ENCODE data around the gene SNX30.

SNX30 gene

GRCh38 chr9:112784020-112784785 is 33.6 kb downstream of the SNX30 start:
- DNase-seq = no peak

GRCh38 chr9:112785986-112786385 is 35.4 kb downstream of the SNX30 start:
- no peak for DNase-seq

DNA sequence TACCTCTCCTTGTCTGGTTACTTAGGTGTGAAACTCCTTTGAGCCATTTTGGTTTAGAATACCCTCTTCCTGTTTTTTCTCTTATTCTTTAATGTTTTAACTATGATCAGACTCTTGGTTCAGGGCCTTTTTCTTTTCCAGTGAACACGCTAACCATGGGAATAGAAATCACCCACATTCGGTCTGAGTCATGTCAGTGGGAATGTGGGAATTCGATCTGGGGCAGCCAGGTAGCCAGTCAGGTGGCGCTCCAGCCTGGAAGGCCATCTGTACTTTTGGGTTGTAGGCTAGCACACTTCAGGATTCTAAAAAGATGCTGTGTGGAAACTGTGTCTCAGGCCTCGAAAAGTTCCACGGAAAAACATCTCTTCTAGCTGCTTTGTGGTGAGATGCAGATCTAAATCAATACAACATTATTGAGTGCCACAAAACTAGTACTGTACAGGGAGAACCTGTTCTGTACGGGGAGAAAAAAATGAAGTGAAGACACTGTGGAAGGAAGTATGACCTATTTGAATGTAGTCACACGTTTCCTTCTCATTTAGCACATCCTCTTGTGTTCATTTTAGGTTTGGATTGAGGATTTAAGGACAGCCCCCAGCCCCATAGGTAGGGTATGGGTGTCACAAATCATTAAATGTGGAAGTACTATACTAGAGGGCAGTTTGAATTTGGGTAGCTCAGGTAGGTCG is 36.4 kb downstream of the SNX30 start:
- no peak for DNase-seq

DNA sequence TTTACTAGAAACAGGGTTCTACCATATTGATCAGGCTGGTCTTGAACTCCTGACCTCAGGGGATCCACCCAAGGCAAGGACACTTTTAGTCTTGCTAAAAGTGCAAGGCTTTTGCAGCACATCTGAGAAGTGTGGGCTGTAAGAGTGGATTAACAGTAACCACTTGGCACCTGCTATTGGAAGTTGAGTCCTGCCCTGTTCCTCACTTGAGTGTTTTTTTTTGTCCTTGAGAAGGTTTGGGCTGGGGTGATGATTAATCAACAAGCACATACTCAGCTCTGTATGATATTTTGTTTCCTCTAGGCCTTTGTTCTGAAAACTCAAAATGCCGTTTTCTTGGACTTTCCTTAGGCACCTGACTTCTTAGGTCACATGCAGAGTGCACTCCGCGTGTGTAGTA is 37.4 kb downstream of the SNX30 start:
- DNase-seq = no peak

- DNase-seq = no peak
These were observed 38.9 kb downstream of the SNX30 start for GRCh38 chr9:112789473-112789872.

DNA sequence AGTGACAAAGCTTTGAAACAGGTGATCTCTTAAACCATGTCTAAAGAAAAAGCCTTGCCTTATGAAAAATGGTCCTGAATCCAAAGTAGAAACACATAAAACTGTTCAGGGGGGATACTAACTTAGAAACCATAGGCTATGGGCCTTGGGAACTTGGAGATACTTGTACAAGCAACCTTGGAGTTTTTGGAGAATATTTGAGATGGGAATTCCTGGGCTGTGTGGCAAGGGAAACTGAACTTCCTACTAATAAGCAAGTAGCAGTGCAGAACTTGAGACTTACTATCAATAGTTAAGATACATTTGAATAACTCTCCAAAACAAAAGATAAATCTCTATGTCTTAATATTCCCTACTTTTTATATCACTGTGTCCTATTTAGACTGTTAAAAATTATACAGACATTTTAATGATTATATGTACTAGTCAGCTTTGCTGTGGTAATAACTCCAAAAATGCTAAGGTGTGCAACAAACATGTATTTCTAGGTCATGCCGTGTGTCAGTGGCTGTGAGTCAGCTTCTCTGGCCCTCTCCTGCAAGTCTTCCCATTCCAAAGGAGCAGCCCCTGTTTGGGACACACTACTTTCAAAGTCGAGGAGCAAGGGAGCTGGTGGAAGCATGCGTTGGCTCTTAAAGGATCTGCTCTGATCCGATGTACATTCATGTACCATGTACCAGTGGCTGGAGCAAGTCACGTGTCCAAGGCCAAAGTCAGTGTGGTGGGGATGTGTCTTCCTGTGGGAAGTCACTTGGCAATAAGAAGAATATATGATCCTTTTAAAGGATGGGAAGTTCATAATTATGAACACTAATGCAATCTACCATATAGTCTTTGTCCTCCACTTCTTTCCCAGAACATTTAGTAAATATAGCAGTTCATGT is 39.6 kb downstream of the SNX30 start:
- DNase-seq = no peak

DNA sequence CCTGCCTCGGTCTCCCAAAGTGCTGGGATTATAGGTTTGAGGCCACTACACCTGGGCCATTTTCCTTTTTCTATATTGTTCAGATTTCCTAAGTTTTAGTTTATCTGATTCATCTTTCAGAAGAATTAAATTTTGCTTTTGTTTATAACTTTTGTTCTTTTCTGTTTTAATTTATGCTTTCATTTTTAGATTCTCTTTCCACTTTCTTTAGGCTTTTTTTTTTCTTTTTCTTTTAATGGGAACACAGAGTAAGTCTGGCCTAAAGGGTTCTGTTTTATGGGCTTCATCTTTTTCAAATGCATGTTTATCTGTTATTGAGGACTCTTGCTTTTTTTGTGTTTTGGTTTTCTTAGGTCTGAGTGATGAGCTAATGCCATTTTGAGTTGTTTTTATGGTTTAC is 42.1 kb downstream of the SNX30 start:
- DNase-seq = no peak

- DNase-seq = peak; percentile 84
These were observed 42.8 kb downstream of the SNX30 start for GRCh38 chr9:112793213-112793810.

DNA sequence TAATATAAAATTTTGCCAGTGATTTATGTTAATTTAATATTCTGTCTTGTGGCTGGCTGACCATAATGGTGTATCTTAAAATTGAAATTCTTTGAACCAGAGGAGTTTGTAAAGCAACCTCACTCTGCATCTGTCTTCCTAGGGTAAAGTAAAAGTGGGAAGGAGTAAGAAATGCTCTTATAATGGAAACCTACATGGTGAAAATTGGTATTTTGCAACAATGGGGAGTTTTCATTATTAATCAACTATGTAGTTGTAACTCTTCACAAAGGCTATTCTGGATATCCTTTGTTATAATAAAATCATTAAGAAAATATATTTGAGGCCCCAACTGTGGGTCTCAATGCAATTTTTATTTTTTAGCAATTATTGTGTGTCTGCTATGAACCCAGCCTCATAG is 44.2 kb downstream of the SNX30 start:
- no peak for DNase-seq

DNA sequence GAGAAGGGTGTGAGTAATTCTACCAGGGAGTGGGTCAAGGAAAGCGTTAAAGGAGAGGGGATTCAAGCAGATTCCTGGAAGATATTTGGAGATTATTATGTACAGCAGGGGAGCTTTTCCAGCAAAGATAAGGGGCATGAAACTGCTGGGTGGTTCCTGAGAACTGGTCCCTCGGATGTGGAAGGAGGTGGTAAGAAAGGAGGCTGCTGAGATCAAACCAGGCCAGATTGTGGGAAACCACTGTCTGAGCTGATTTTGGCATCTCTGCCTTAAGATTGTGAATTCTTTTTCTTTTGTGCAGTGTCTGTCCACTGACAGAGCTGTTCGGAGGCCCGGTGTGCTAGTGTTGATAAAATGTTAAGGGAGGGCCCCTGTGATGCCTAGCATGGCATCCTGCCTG is 45.4 kb downstream of the SNX30 start:
- no peak for DNase-seq

DNA sequence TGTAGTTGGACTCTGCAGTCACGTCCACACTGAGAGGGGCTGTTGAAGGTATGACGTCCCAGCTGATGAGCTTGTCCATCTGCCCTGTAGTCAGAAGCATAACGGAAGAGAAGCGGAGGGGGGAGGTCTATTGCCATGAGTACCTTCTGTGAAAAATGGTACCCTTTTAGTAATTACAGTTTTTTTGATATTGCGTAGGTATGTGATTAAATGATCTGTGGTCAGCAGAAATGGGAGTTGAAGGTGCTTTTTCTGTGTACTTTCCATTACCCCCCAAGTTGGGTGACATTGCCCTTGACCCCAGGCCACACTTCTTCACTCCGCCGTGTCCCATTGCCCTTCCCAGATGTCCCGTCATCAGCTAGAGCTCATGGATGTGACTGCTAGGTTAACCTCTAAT is 45.9 kb downstream of the SNX30 start:
- DNase-seq = no peak

DNA sequence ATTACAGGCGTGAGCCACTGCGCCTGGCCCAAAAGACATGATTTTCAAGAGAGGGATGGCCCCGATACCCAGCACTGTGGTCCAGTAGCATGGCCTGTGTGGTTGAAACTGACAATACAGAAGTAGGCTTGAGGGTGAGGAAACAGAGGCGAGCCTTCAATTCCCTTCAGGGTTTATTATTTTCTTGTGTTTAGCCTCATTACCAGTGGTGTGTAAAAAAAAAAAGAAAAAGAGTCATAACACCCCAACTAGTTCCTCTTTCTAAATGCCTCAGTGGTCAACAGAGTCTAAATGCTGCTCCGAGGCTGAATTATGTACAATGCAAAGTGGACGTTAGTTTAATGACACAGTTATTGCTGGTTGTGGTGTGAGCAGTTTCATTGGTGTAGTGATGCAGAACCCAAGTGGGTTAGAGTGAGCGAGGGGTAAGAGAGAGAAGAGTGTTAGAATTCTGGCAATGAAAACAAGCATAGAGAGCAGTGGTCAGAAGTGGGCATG is 58.8 kb downstream of the SNX30 start:
- DNase-seq = no peak

DNA sequence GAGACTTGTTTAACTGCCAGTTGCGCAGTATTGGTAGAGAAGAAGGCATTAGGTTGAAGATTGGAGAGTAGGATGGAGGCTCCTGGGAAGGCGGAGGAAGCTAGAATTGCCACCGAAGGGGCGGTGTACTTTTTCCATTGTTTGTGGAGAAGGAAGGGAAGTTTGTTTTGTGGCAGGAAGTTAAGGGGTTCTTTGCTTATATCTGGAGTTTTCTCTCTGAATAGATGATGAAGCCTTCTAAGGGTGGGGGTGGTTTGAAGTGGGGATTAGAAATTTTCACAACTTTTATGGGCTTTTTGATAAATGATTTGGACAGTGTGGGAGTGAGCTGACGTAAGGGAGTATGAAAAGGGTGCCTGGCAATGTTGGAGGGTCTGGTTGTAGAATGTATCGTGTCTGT is 59.3 kb downstream of the SNX30 start:
- DNase-seq = no peak

DNA sequence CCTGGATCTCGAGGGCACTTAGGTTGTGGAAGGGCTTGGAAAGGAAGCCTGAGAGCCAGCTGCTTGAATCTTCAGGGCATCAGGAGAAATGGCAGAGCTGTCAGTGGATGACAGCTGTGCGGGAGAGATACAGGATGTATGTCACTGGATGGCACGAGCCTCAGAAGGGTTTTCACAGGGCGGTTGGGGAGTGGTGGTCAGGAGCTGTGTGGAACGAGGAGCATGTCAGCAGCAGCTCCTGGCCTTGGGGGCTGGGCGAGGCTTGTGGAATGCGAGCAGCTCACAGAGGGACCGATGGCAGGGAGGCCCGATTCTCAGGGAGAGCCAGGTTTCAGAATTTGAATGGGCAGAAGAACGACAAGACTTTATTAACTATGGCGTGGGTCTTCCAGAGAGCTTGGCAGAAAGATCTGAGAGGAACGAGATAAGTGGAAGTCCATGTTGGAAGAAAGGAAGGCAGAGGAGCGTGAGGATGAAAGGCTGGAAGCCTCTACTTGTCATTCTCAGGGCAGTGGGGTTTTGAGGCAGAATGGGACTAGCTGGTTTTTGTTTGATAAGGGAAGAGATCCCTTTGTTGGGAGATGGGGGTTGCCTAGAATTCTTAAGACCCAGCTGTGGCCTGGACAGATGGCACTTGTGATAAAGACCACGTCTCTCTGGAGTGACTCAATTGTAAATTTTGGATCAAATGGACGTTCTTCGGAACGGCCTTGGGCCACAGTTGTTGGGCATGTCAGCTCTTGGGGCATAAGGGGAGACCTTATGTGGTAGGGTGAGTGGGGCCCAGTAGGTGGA is 60.3 kb downstream of the SNX30 start:
- no peak for DNase-seq

DNA sequence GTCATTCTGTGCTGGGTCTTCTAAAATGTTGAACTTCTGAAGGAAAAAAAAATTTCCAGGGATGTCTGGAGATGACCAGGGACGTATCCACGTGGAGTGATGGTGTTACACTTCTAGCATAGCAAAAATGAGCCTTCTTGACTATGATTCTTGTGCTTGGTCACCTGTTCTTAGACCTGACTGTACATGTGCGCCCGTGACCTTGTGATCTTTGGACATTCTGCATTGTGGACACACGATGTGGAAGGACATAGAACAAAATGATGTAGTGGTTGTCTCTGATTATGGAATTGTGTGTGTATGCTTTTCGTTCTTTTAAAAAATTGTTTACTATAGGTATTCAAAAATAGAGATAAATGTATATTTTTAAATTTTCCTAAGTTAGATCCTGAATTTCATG is 61.0 kb downstream of the SNX30 start:
- DNase-seq = no peak

GRCh38 chr9:112815868-112816267 is 65.3 kb downstream of the SNX30 start:
- DNase-seq = no peak

DNA sequence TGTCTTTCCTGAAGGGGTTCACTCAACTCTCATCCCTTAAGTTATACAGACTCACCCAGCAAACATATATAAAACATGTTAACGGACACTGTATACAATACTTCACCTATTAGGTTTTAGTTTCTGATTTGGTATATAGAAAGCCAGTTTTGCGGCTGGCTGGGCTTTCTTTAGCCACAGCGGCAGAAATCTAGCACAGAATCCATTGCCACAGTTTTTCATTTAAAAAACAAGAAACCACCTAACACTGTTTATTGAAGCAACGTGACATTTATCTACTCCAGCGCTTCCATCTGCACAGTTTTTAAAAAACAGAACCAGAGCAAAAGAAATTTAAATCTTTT is 67.3 kb downstream of the SNX30 start:
- no peak for DNase-seq

DNA sequence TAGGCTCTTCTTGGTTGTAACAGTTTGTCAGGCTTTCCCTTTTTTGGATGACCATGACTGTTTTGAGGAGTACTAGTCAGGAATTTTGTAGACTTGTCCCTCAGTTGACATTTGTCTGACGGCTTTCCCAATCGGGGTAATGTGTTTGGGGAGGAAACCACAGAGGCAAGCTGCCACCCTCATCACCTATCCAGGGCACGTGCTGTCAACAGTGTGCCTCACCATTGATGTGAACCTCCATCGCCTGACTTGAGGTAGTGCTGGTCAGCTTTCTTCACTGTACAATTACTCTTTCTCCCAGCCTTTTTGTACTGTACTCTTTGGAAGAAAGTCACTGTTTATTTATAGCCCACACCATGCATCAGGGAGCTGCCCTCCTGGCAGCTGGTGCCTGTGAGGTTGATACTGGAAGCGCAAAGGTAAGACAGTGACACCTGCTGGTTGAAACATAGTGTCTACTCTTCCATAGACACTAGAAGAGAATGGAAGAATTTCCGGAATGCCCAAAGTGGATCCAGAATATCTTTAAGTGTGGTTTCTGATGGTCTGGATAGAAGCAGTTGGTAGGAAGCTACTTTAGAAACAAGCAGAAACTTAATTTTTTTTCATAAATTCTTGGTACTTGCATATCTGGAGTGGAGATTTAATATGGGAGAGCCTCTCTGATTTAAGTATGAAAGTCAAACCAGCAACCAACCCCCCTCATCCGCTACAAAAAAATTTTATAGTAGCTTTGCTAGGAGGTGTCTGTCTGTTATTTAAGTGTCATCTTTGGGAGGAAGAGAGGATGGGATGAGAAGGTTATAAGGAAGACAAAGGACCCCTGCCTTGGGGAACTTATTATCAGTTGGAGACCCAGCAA is 69.3 kb downstream of the SNX30 start:
- peak; percentile 34 for DNase-seq

GRCh38 chr9:112820881-112821280 is 70.3 kb downstream of the SNX30 start:
- no peak for DNase-seq

- DNase-seq = no peak
These were observed 72.1 kb downstream of the SNX30 start for GRCh38 chr9:112822618-112823017.

GRCh38 chr9:112823257-112823656 is 72.7 kb downstream of the SNX30 start:
- DNase-seq = no peak
